C4-2B (cell line): ENCODE results near the gene IER3.

ENCODE experiments used
- CTCF ChIP-seq: fragments of 450-650 bp; conservative IDR thresholded peaks from 2 replicates; pipeline ENCODE4 v1.5.1; 2017; ENCODE audit warnings: mild to moderate bottlenecking
- ZFX ChIP-seq: fragments of 450-650 bp; IDR thresholded peaks from 2 replicates; pipeline ENCODE4 v1.6.1; 2017

- TF ChIP-seq CTCF (no peak), ZFX (no peak)
These were observed 30.1 kb downstream of the IER3 start for GRCh38 chr6:30714263-30714662.
